Thoracic aorta (tissue), 2 donors: ENCODE data around the gene RAB1B. TPM values are rescaled to one million over a fixed set of nuclear protein-coding genes. Genes with fewer than 3 reads are reported as not detected.
A peak's percentile ranks its signal among the peaks of the same experiment; 100 is the strongest.

Source experiments
- ATAC-seq: fragments of 150-250 bp; one replicate; pipeline ENCODE4 v1.8.0; 2017; ENCODE audit warnings: low read depth; ENCODE audit not compliant: insufficient number of reproducible peaks, low FRiP score
- DNase-seq: peaks from one replicate; pipeline ENCODE4 v3.0.0-alpha.2; 2020; ENCODE audit warnings: low spot score
- H3K27ac ChIP-seq, 2 donors: fragments of 200-600 bp; sonication (generic); 1 replicate in 1 of 2; 2 replicates in 1 of 2; pipeline ENCODE4 v1.5.1; 2016; ENCODE audit warnings: mild to moderate bottlenecking in 2 of 2, moderate library complexity in 2 of 2
- H3K27me3 ChIP-seq: fragments of 200-600 bp; sonication (generic); replicated peaks from 2 replicates; pipeline ENCODE4 v1.6.0; 2016; ENCODE audit warnings: mild to moderate bottlenecking; ENCODE audit not compliant: insufficient read depth
- H3K36me3 ChIP-seq: fragments of 200-600 bp; sonication (generic); one replicate; pipeline ENCODE4 v1.5.1; 2016
- H3K4me1 ChIP-seq, 2 donors: fragments of 200-600 bp; sonication (generic); 1 replicate in 1 of 2; 2 replicates in 1 of 2; pipeline versions ENCODE4 v1.5.1 to v1.6.0; 2016; ENCODE audit warnings: low read depth in 2 of 2, mild to moderate bottlenecking in 1 of 2; ENCODE audit not compliant: control insufficient read depth in 1 of 2
- H3K4me3 ChIP-seq: fragments of 200-600 bp; sonication (generic); 2 replicates; pipeline ENCODE4 v1.5.1; 2016; ENCODE audit warnings: mild to moderate bottlenecking
- H3K9me3 ChIP-seq: fragments of 200-600 bp; sonication (generic); 2 replicates; pipeline ENCODE4 v1.5.1; 2016
- CTCF ChIP-seq: fragments of 200-600 bp; sonication (generic); IDR thresholded peaks from one replicate; pipeline ENCODE4 v1.5.1; 2019; ENCODE audit warnings: antibody characterized with exemption
- total RNA-seq, 2 donors: library from RNA; depleted of rRNA; stranded (reverse); fragments of >200 nt; gene quantifications; one replicate each; pipeline versions ENCODE4 v1.1.0 to v1.2.3, GENCODE V29; 2016

The RAB1B gene
- total RNA-seq, 2 donors from 2014 or later: 57.2 to 96.0 TPM

- peak overlapping the region; percentile 95 to 97 for H3K27ac ChIP-seq
- DNase-seq (no peak), ATAC-seq (no peak)
- H3K36me3 ChIP-seq: peaks cover 31% of the 10 kb centered on the region
- TF ChIP-seq CTCF: no peak
- peaks cover 15 to 29% of the 10 kb centered on the region in 2 donors for H3K4me1 ChIP-seq
- no peaks in the 10 kb centered on the region for H3K27me3 ChIP-seq
- H3K9me3 ChIP-seq: no peaks in the 10 kb centered on the region
- H3K4me3 ChIP-seq: peak overlapping the region; percentile 94
Measured at GRCh38 chr11:66268952-66269905, 790 bp downstream of the RAB1B start.

GRCh38 chr11:66271816-66272215 lies 3.4 kb downstream of the RAB1B start:
- Histone ChIP-seq H3K4me1 (peaks cover 14 to 23% of the 10 kb centered on the region in 2 donors), H3K4me3 (no peak overlapping the region), H3K9me3 (no peaks in the 10 kb centered on the region), H3K27me3 (no peaks in the 10 kb centered on the region), H3K27ac (no peak overlapping the region), H3K36me3 (peaks cover 51% of the 10 kb centered on the region)
- DNase-seq: no peak
- no peak for ATAC-seq
- TF ChIP-seq CTCF: no peak

GRCh38 chr11:66272596-66272995 lies 4.2 kb downstream of the RAB1B start:
- H3K27me3 ChIP-seq: no peaks in the 10 kb centered on the region
- H3K27ac ChIP-seq: no peak overlapping the region
- H3K36me3 ChIP-seq: peaks cover 51% of the 10 kb centered on the region
- no peak for TF ChIP-seq CTCF
- peaks cover 13 to 23% of the 10 kb centered on the region in 2 donors for H3K4me1 ChIP-seq
- H3K9me3 ChIP-seq: no peaks in the 10 kb centered on the region
- H3K4me3 ChIP-seq: no peak overlapping the region
- DNase-seq: no peak
- ATAC-seq: no peak

- peaks cover 14 to 24% of the 10 kb centered on the region in 2 donors for H3K4me1 ChIP-seq
- no peak overlapping the region for H3K4me3 ChIP-seq
- no peak for ATAC-seq
- H3K27me3 ChIP-seq: no peaks in the 10 kb centered on the region
- no peaks in the 10 kb centered on the region for H3K9me3 ChIP-seq
- DNase-seq: no peak
- H3K36me3 ChIP-seq: peaks cover 51% of the 10 kb centered on the region
- TF ChIP-seq CTCF: no peak
- H3K27ac ChIP-seq: no peak overlapping the region
Measured at GRCh38 chr11:66274219-66274618, 5.8 kb downstream of the RAB1B start.

- Histone ChIP-seq H3K9me3 (no peaks in the 10 kb centered on the region), H3K4me3 (no peak overlapping the region), H3K4me1 (peaks cover 3 to 12% of the 10 kb centered on the region in 2 donors), H3K36me3 (peaks cover 51% of the 10 kb centered on the region), H3K27ac (no peak overlapping the region), H3K27me3 (no peaks in the 10 kb centered on the region)
- TF ChIP-seq CTCF: no peak
- DNase-seq: no peak
- no peak for ATAC-seq
Measured at GRCh38 chr11:66275396-66275795, 7.0 kb downstream of the RAB1B start.
